ENCODE data around the gene GPC5. TPM values are rescaled to one million over a fixed set of nuclear protein-coding genes. Genes with fewer than 3 reads are reported as not detected.
A peak's percentile ranks its signal among the peaks of the same experiment; 100 is the strongest.
"Not testable (repeated sequence)": the region's sequence is repeated elsewhere in the genome, so short reads cannot be mapped to it uniquely, and the experiment has no call there.

The GPC5 gene
- polyA plus RNA-seq, 10 donors = 0.16 to 0.77 (median 0.26) TPM

GRCh38 chr13:91773591-91774227 lies 375.3 kb downstream of the GPC5 start:
- DNase-seq = no peak

GRCh38 chr13:91774397-91774796 lies 376.0 kb downstream of the GPC5 start:
- no peak for DNase-seq

GRCh38 chr13:91776611-91777193 lies 378.3 kb downstream of the GPC5 start:
- DNase-seq = no peak

GRCh38 chr13:91778123-91778522 lies 379.7 kb downstream of the GPC5 start:
- no peak for DNase-seq

DNA sequence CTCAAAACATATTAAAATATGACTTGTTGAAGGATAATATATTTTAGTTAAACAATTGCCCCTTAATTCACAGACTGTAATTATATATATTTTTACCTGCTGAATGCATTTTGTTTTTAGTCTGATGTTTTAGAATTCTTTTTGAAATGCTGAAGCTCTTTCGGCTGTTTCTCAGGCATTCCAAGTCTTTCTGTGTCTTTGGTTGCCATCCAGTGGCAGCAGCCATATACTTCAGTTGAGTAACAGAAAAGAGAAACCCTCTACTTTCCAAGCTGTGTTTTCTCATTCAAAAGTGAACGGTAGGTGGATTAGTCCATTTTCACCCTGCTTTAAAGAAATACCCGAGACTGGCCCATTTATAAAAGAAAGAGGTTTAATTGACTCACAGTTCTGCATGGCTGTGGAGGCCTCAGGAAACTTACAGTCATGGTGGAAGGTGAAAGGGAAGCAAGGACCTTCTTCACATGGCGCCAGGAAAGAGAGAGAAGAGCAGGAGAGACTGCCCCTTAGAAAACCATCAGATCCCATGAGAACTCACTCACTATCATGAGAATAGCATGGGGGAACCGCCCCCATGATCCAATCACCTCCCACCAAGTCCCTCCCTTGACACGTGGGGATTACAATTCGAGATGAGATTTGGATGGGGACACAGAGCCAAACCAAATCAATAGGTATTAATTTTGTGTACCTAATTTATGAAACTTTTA lies 383.7 kb downstream of the GPC5 start:
- peak in 2 of 3 donors; percentile 2 to 23 for DNase-seq

GRCh38 chr13:91785431-91786119 lies 387.2 kb downstream of the GPC5 start:
- no peak for DNase-seq

- no peak for DNase-seq
Measured at GRCh38 chr13:91792054-91792453, 393.6 kb downstream of the GPC5 start.

- no peak for DNase-seq
Measured at GRCh38 chr13:91797567-91797966, 399.1 kb downstream of the GPC5 start.

- DNase-seq = not testable (repeated sequence)
Measured at GRCh38 chr13:91798338-91798737, 399.9 kb downstream of the GPC5 start.

- DNase-seq = not testable (repeated sequence)
Measured at GRCh38 chr13:91801772-91802171, 403.4 kb downstream of the GPC5 start.

- DNase-seq = no peak
Measured at GRCh38 chr13:91802957-91803356, 404.5 kb downstream of the GPC5 start.

DNA sequence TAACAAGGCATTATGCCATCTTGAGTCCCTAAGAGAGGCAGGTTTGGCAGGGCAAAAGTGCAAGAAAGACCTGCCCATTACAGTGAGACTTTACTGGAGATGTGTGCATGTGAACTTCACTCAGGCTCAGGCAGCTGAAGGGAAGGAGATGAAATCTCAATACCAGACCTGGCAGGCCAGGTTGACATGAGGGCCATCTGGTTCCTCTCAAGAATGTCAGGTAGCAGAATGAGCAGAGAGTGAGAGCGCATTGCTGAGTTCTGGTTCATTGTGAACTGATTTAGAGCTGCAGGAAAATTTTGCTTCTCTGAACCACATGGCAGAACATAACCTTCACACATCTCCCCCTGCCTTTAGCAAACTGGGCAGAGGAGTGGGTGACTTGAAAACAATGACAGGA lies 406.3 kb downstream of the GPC5 start:
- DNase-seq = no peak

GRCh38 chr13:91805605-91806004 lies 407.2 kb downstream of the GPC5 start:
- no peak for DNase-seq

GRCh38 chr13:91809161-91809560 lies 410.7 kb downstream of the GPC5 start:
- DNase-seq = no peak

DNA sequence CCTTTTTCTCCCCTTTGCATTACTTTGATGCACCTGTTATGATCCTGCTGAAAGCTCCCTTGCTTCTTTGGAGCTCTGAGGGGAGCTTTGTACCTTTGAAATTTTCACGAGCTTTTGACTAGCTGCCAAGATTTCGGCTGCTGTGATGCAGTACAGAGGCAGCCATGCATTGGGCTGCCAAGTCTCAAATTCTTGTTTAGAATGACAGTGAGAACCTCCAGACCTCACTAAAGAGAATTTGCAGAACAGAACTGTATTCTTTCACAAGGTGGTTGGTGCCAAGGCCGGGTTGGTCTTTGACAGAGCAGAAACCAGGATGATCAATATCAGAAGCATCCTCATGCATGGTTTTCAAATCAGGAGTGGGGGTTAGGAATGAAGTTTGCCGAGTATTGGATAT lies 414.8 kb downstream of the GPC5 start:
- no peak for DNase-seq

DNA sequence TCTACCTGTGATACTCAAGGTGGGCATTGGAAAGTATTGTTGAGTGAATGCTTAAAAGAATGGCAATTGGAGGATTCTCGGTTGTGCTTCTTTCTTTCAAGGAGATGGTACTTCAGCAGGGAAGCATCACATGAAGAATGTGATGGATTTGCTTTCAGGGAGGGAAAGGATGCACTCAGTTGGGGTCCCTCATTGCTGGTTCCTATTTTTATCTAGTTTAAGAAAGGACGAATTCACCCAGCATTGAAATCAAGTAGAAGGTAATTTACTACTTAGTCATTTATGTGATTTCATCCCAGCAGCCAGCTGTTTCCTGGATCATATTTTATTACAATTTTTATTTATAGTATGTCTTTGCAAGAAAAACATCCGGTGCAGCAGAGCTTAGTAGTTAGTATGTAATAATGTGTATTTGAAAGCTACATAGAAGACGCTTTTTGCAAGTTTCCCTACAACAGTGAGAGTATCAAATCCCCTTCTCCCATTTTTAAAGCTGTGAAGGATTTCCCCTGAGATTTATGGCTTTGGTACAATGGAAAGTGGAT lies 417.9 kb downstream of the GPC5 start:
- DNase-seq = peak in 1 of 3 donors; percentile 32

GRCh38 chr13:91817250-91817649 lies 418.8 kb downstream of the GPC5 start:
- DNase-seq = peak; percentile 32 to 71 (median 44)

DNA sequence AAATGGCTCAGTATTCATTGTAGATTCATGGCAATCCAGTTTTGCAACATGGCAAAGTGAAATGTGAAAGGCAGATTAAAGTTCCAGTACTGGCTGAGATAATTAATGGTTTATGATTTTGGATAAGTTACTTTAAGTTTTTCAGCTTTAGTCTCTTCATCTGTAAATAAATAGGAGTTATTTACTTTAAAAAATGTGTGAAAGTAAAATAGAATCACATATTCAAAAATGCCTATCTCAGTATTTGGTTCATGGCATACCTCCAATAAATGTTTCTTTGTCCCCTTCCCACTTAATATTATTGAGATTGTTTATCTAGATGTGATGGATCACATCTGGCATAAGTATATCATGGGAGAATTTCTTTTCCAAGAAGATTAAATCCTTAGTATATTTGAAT lies 426.0 kb downstream of the GPC5 start:
- no peak for DNase-seq

DNA sequence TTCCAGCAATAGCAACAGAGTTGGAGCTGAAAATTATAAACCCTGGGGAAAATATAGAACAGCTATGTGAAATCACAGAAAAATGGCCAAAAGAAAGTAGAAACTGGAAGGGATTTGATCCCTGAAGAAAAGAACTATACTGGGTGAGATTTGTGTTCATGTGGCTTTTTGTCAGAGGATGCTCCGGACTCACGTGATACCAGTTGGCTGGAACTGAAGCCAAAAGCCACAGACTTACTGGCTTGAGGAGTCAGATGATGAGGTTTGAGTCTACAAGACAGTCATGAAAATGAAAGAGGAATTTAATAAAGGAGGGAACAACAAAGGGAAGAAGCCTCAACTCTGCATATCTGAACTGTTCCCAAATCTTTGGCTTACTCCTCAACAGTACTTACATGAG lies 427.1 kb downstream of the GPC5 start:
- peak; percentile 62 to 86 (median 62) for DNase-seq

- DNase-seq = no peak
Measured at GRCh38 chr13:91836553-91836952, 438.1 kb downstream of the GPC5 start.

- DNase-seq = no peak
Measured at GRCh38 chr13:91845612-91846011, 447.2 kb downstream of the GPC5 start.

DNA sequence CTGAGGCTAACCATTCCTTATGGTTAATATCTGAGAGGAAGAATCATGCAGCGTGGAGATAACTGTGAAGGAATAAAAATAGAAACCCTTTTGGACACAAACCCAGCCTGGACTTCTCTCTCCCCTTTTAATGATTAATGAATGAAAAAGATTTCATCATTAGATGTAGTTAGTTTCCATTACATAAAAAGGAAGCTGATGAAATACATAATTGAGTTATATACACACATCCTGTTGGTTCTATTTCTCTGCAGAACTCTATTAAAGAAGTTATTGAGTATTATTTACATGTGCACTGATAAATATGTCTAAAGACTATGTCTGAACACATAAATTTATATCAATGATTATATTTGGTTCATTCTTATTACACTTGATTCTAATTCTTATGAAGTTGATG lies 465.3 kb downstream of the GPC5 start:
- no peak for DNase-seq

Data from muscle of back (tissue), 11 donors.